C4-2B (cell line): ENCODE measurements around the gene GPN2.

Experiments
- ZFX ChIP-seq: fragments of 450-650 bp; IDR thresholded peaks from 2 replicates; pipeline ENCODE4 v1.6.1; 2017
- TF ChIP-seq, protein P1 (sequence below): fragments of 450-650 bp; conservative IDR thresholded peaks from 2 replicates; pipeline ENCODE4 v1.5.1; 2017; ENCODE audit warnings: mild to moderate bottlenecking

DNA sequence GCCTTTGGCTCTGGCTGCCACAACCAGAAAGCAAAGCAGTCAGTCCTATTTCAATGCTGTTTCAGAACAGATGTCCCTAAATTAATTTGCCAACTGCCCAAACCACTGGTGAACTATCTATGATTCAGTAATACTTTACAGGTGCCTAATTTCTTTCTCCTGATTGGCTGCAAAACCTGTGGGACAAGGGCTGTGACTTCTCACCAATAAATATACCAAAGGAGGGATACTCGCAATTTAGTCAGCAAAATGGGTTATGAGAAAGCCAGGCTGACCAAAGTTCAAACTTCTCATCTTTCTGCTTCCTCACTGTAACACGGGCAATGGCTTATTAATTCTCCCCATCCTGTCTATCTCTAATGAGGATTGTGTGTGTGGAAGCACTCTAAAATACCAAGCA, 12.8 kb downstream of the GPN2 start:
- TF ChIP-seq, protein P1, sequence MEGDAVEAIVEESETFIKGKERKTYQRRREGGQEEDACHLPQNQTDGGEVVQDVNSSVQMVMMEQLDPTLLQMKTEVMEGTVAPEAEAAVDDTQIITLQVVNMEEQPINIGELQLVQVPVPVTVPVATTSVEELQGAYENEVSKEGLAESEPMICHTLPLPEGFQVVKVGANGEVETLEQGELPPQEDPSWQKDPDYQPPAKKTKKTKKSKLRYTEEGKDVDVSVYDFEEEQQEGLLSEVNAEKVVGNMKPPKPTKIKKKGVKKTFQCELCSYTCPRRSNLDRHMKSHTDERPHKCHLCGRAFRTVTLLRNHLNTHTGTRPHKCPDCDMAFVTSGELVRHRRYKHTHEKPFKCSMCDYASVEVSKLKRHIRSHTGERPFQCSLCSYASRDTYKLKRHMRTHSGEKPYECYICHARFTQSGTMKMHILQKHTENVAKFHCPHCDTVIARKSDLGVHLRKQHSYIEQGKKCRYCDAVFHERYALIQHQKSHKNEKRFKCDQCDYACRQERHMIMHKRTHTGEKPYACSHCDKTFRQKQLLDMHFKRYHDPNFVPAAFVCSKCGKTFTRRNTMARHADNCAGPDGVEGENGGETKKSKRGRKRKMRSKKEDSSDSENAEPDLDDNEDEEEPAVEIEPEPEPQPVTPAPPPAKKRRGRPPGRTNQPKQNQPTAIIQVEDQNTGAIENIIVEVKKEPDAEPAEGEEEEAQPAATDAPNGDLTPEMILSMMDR, result no peak
- TF ChIP-seq ZFX, result no peak
